Measurements from ENCODE around the gene SLC30A3.

SLC30A3 gene

GRCh38 chr2:27298391-27299080 lies 35.7 kb upstream of the SLC30A3 start:
- intact Hi-C loops (cut with micrococcal nuclease) = no loop called here
- H3K9me3 Mint-ChIP-seq = no peaks in the 10 kb centered on the region
- H3K27ac Mint-ChIP-seq = no peak overlapping the region
- no peak overlapping the region for H3K4me3 Mint-ChIP-seq
- peaks cover 4% of the 10 kb centered on the region for H3K27me3 Mint-ChIP-seq
- no peaks in the 10 kb centered on the region for H3K36me3 Mint-ChIP-seq (ENCODE audit: low read depth)
- peaks cover 11% of the 10 kb centered on the region for H3K4me1 Mint-ChIP-seq (ENCODE audit: low read depth)

GRCh38 chr2:27297195-27297594 lies 34.3 kb upstream of the SLC30A3 start:
- Mint-ChIP-seq H3K27ac (no peak overlapping the region), H3K9me3 (no peaks in the 10 kb centered on the region), H3K4me3 (no peak overlapping the region), H3K36me3 (ENCODE audit: low read depth) (no peaks in the 10 kb centered on the region), H3K4me1 (ENCODE audit: low read depth) (peaks cover 11% of the 10 kb centered on the region), H3K27me3 (peaks cover 4% of the 10 kb centered on the region)
- intact Hi-C loops (cut with micrococcal nuclease) = no loop called here

GRCh38 chr2:27296481-27296880 lies 33.6 kb upstream of the SLC30A3 start:
- H3K27ac Mint-ChIP-seq = no peak overlapping the region
- H3K4me1 Mint-ChIP-seq (ENCODE audit: low read depth) = peaks cover 11% of the 10 kb centered on the region
- H3K27me3 Mint-ChIP-seq = peaks cover 7% of the 10 kb centered on the region
- intact Hi-C loops (cut with micrococcal nuclease) = no loop called here
- no peaks in the 10 kb centered on the region for H3K9me3 Mint-ChIP-seq
- no peaks in the 10 kb centered on the region for H3K36me3 Mint-ChIP-seq (ENCODE audit: low read depth)
- no peak overlapping the region for H3K4me3 Mint-ChIP-seq

GRCh38 chr2:27294928-27295327 lies 32.1 kb upstream of the SLC30A3 start:
- no peaks in the 10 kb centered on the region for H3K36me3 Mint-ChIP-seq (ENCODE audit: low read depth)
- H3K9me3 Mint-ChIP-seq = no peaks in the 10 kb centered on the region
- intact Hi-C loops (cut with micrococcal nuclease) = no loop called here
- H3K27me3 Mint-ChIP-seq = peaks cover 7% of the 10 kb centered on the region
- H3K27ac Mint-ChIP-seq = no peak overlapping the region
- H3K4me3 Mint-ChIP-seq = no peak overlapping the region
- peaks cover 11% of the 10 kb centered on the region for H3K4me1 Mint-ChIP-seq (ENCODE audit: low read depth)

- peaks cover 10% of the 10 kb centered on the region for H3K27me3 Mint-ChIP-seq
- H3K4me1 Mint-ChIP-seq (ENCODE audit: low read depth) = peaks cover 7% of the 10 kb centered on the region
- H3K9me3 Mint-ChIP-seq = no peaks in the 10 kb centered on the region
- H3K4me3 Mint-ChIP-seq = no peak overlapping the region
- no peaks in the 10 kb centered on the region for H3K36me3 Mint-ChIP-seq (ENCODE audit: low read depth)
- intact Hi-C loops (cut with micrococcal nuclease) = no loop called here
- H3K27ac Mint-ChIP-seq = no peak overlapping the region
Measured at GRCh38 chr2:27291865-27292264, 29.0 kb upstream of the SLC30A3 start.

- H3K27ac Mint-ChIP-seq = no peak overlapping the region
Measured at GRCh38 chr2:27290549-27290948, 27.7 kb upstream of the SLC30A3 start.

GRCh38 chr2:27288610-27289009 lies 25.8 kb upstream of the SLC30A3 start:
- peaks cover 4% of the 10 kb centered on the region for H3K4me1 Mint-ChIP-seq (ENCODE audit: low read depth)
- H3K27me3 Mint-ChIP-seq = peaks cover 12% of the 10 kb centered on the region
- H3K36me3 Mint-ChIP-seq (ENCODE audit: low read depth) = no peaks in the 10 kb centered on the region
- intact Hi-C loops (cut with micrococcal nuclease) = no loop called here
- H3K9me3 Mint-ChIP-seq = no peaks in the 10 kb centered on the region
- no peak overlapping the region for H3K27ac Mint-ChIP-seq
- H3K4me3 Mint-ChIP-seq = no peak overlapping the region

More at GRCh38 chr2:27290549-27290948, 27.7 kb upstream of the SLC30A3 start:
- peaks cover 12% of the 10 kb centered on the region for H3K27me3 Mint-ChIP-seq
- intact Hi-C loops (cut with micrococcal nuclease) = no loop called here
- H3K36me3 Mint-ChIP-seq (ENCODE audit: low read depth) = no peaks in the 10 kb centered on the region
- H3K9me3 Mint-ChIP-seq = no peaks in the 10 kb centered on the region
- H3K4me1 Mint-ChIP-seq (ENCODE audit: low read depth) = no peaks in the 10 kb centered on the region
- no peak overlapping the region for H3K4me3 Mint-ChIP-seq

- Mint-ChIP-seq H3K27me3 (peaks cover 15% of the 10 kb centered on the region), H3K9me3 (no peaks in the 10 kb centered on the region)
- intact Hi-C loops (cut with micrococcal nuclease) = no loop called here
Measured at GRCh38 chr2:27285481-27285880, 22.6 kb upstream of the SLC30A3 start.

GRCh38 chr2:27284996-27285395 lies 22.1 kb upstream of the SLC30A3 start:
- Mint-ChIP-seq H3K4me1 (ENCODE audit: low read depth) (peaks cover 4% of the 10 kb centered on the region), H3K36me3 (ENCODE audit: low read depth) (no peaks in the 10 kb centered on the region), H3K27ac (no peak overlapping the region), H3K27me3 (peaks cover 15% of the 10 kb centered on the region), H3K4me3 (no peak overlapping the region), H3K9me3 (no peaks in the 10 kb centered on the region)
- intact Hi-C loops (cut with micrococcal nuclease) = no loop called here

More at GRCh38 chr2:27285481-27285880, 22.6 kb upstream of the SLC30A3 start:
- no peak overlapping the region for H3K27ac Mint-ChIP-seq
- H3K36me3 Mint-ChIP-seq (ENCODE audit: low read depth) = no peaks in the 10 kb centered on the region
- H3K4me3 Mint-ChIP-seq = no peak overlapping the region
- H3K4me1 Mint-ChIP-seq (ENCODE audit: low read depth) = peaks cover 4% of the 10 kb centered on the region

- Mint-ChIP-seq H3K9me3 (no peaks in the 10 kb centered on the region), H3K27ac (no peak overlapping the region), H3K27me3 (peaks cover 21% of the 10 kb centered on the region), H3K4me3 (no peak overlapping the region), H3K4me1 (ENCODE audit: low read depth) (peaks cover 10% of the 10 kb centered on the region), H3K36me3 (ENCODE audit: low read depth) (no peaks in the 10 kb centered on the region)
- intact Hi-C loops (cut with micrococcal nuclease) = no loop called here
Measured at GRCh38 chr2:27282892-27283291, 20.0 kb upstream of the SLC30A3 start.

GRCh38 chr2:27281855-27282559 lies 19.2 kb upstream of the SLC30A3 start, which contains the start of gene TRIM54:
Gene TRIM54 (plus strand): TSS chr2:27282429. CDS start chr2:27282732, 303 bp downstream.
- H3K36me3 Mint-ChIP-seq (ENCODE audit: low read depth) = no peaks in the 10 kb centered on the region
- intact Hi-C loops (cut with micrococcal nuclease) = no loop called here
- no peak within 1 kb of the TSS for H3K4me3 Mint-ChIP-seq
- H3K4me1 Mint-ChIP-seq (ENCODE audit: low read depth) = peaks cover 10% of the 10 kb centered on the region
- H3K9me3 Mint-ChIP-seq = no peaks in the 10 kb centered on the region
- peaks cover 24% of the 10 kb centered on the region for H3K27me3 Mint-ChIP-seq
- H3K27ac Mint-ChIP-seq = no peak within 1 kb of the TSS

- Mint-ChIP-seq H3K4me1 (ENCODE audit: low read depth) (peaks cover 10% of the 10 kb centered on the region), H3K27ac (no peak overlapping the region), H3K27me3 (peaks cover 25% of the 10 kb centered on the region), H3K4me3 (no peak overlapping the region), H3K36me3 (ENCODE audit: low read depth) (no peaks in the 10 kb centered on the region), H3K9me3 (no peaks in the 10 kb centered on the region)
- intact Hi-C loops (cut with micrococcal nuclease) = no loop called here
Measured at GRCh38 chr2:27281442-27281841, 18.6 kb upstream of the SLC30A3 start.

- intact Hi-C loops (cut with micrococcal nuclease) = loop anchor here (1.0 kb wide), 2 partner anchors 31 to 183 kb away; no protein-coding TSS in a partner anchor
- H3K9me3 Mint-ChIP-seq = no peaks in the 10 kb centered on the region
- H3K4me1 Mint-ChIP-seq (ENCODE audit: low read depth) = peaks cover 10% of the 10 kb centered on the region
- H3K4me3 Mint-ChIP-seq = no peak overlapping the region
- no peak overlapping the region for H3K27ac Mint-ChIP-seq
- peaks cover 23% of the 10 kb centered on the region for H3K27me3 Mint-ChIP-seq
- H3K36me3 Mint-ChIP-seq (ENCODE audit: low read depth) = no peaks in the 10 kb centered on the region
Measured at GRCh38 chr2:27280826-27281225, 18.0 kb upstream of the SLC30A3 start.

GRCh38 chr2:27278010-27278409 lies 15.2 kb upstream of the SLC30A3 start:
- H3K36me3 Mint-ChIP-seq (ENCODE audit: low read depth) = no peaks in the 10 kb centered on the region
- no peaks in the 10 kb centered on the region for H3K9me3 Mint-ChIP-seq
- intact Hi-C loops (cut with micrococcal nuclease) = no loop called here
- no peak overlapping the region for H3K4me3 Mint-ChIP-seq
- H3K27me3 Mint-ChIP-seq = peaks cover 27% of the 10 kb centered on the region
- peaks cover 6% of the 10 kb centered on the region for H3K4me1 Mint-ChIP-seq (ENCODE audit: low read depth)
- H3K27ac Mint-ChIP-seq = no peak overlapping the region

Data from dendritic cell treated with granulocyte-macrophage colony-stimulating factor and Interleukin-4, amounts not matched to agents 40 ng/mL and 50 ng/mL, for 4 days (primary cell).